ENCODE results near the gene ASMT. TPM values are rescaled to one million over a fixed set of nuclear protein-coding genes. Genes with fewer than 3 reads are reported as not detected.

Gene ASMT
- total RNA-seq, 1 experiment from 2014 or later, result not detected

GRCh38 chrX:1582686-1583437 is 32.0 kb upstream of the ASMT start:
- RAD21 ChIA-PET (ENCODE audit: low non-redundant PET in 1 of 2, low total read pairs in 2 of 2, uncharacterized antibody in 2 of 2, unreplicated experiment in 2 of 2), result no interaction called here
- peak overlapping the region; percentile 39 to 59 for H3K4me3 ChIP-seq (replicated peaks in 1 of 2; ENCODE audit: low read depth in 1 of 2, low read length in 2 of 2)
- H4K20me1 ChIP-seq (ENCODE audit: insufficient read depth), result no peaks in the 10 kb centered on the region
- DNase-seq (ENCODE audit: low read depth, low spot score) (peak; percentile 55), ATAC-seq (peak; percentile 82)
- H3K27ac ChIP-seq (ENCODE audit: low read depth, low read length), result peak overlapping the region; percentile 49
- peak overlapping the region; percentile 78 for H2AFZ ChIP-seq (ENCODE audit: low read depth, low read length, poor library complexity, severe bottlenecking)
- POLR2A ChIA-PET, result no interaction called here
- H3K4me2 ChIP-seq (ENCODE audit: low read length), result peak overlapping the region; percentile 91
- intact Hi-C loops (cut with micrococcal nuclease), result loop anchor here (5.0 kb wide), 1 partner anchor 131 kb away; the partner anchor contains the start of gene ASMTL
- no peaks in the 10 kb centered on the region for H3K9me3 ChIP-seq (ENCODE audit: control insufficient read depth in 1 of 2, insufficient read depth in 1 of 2, low read depth in 1 of 2, low read length in 2 of 2)
- BruUV-seq (replicated peaks), result no TSS peak
- H3K36me3 ChIP-seq (ENCODE audit: control insufficient read depth in 1 of 2, insufficient read depth in 2 of 2, low read length in 2 of 2), result no peaks in the 10 kb centered on the region
- no peaks in the 10 kb centered on the region for H3K9me2 ChIP-seq (ENCODE audit: insufficient read depth)
- H3K27me3 ChIP-seq (ENCODE audit: insufficient read depth, low read length), result no peaks in the 10 kb centered on the region
- CTCF ChIA-PET, result no interaction called here
- H3K9ac ChIP-seq (ENCODE audit: low read length), result peak overlapping the region; percentile 52
- peaks cover 3 to 21% of the 10 kb centered on the region in 2 experiments; a peak in 3 of 4 replicates for H3K4me1 ChIP-seq (ENCODE audit: control insufficient read depth in 1 of 2, insufficient read depth in 2 of 2, low read length in 2 of 2)
- H3K79me2 ChIP-seq (ENCODE audit: insufficient read depth, low read length), result no peaks in the 10 kb centered on the region
- TF ChIP-seq FOSL1 (IDR thresholded peaks at IDR 0.05; ENCODE audit: low read depth) (peak; percentile 55; the same call in 1 of the 2 replicates), POLR2AphosphoS5 (IDR thresholded peaks at IDR 0.05; ENCODE audit: low read depth, low read length) (0 out of 2 replicates have a peak, but pooled peaks have one; percentile 18), ZFX (IDR thresholded peaks at IDR 0.05) (no peak), RAD21 (IDR thresholded peaks at IDR 0.05; ENCODE audit: low read depth) (no peak)
- TF ChIP-seq, protein P1, sequence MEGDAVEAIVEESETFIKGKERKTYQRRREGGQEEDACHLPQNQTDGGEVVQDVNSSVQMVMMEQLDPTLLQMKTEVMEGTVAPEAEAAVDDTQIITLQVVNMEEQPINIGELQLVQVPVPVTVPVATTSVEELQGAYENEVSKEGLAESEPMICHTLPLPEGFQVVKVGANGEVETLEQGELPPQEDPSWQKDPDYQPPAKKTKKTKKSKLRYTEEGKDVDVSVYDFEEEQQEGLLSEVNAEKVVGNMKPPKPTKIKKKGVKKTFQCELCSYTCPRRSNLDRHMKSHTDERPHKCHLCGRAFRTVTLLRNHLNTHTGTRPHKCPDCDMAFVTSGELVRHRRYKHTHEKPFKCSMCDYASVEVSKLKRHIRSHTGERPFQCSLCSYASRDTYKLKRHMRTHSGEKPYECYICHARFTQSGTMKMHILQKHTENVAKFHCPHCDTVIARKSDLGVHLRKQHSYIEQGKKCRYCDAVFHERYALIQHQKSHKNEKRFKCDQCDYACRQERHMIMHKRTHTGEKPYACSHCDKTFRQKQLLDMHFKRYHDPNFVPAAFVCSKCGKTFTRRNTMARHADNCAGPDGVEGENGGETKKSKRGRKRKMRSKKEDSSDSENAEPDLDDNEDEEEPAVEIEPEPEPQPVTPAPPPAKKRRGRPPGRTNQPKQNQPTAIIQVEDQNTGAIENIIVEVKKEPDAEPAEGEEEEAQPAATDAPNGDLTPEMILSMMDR (IDR thresholded peaks at IDR 0.05 in 2 of 3, conservative IDR thresholded peaks at IDR 0.05 in 1 of 3; ENCODE audit: borderline replicate concordance in 1 of 3, insufficient read depth in 1 of 3, low read depth in 2 of 3, low read length in 2 of 3), result no peak
